Endothelial cell of umbilical vein (primary cell): ENCODE data around the gene RARRES2. TPM values are rescaled to one million over a fixed set of nuclear protein-coding genes. Genes with fewer than 3 reads are reported as not detected.

Experiments used
- BruUV-seq: library from RNA; stranded (reverse); fragments of 400-500 nt; replicated peaks from 2 replicates; lab custom pipeline; 2021; lab: Mats Ljungman, UMichigan
- CTCF ChIA-PET: fragments of 300-600, 350-600 bp; sonication (Branson Sonifier 250); formaldehyde crosslinking; loops from one replicate; lab custom pipeline; 2021; ENCODE audit warnings: antibody characterized with exemption, inconsistent platforms; lab: Charles Lee
- POLR2A ChIA-PET: fragments of 300-600, 350-600 bp; sonication (Branson Sonifier 250); formaldehyde crosslinking; loops from one replicate; lab custom pipeline; 2021; ENCODE audit warnings: antibody characterized with exemption, inconsistent platforms; lab: Charles Lee
- DNase-seq: peaks from one replicate; pipeline ENCODE4 v3.0.0-alpha.2; 2011; ENCODE audit warnings: low read depth, low spot score
- FAIRE-seq: peaks from 2 replicates; lab custom pipeline; 2011; peaks lifted over from hg19 to GRCh38; lab: Jason Lieb, UNC
- H2AFZ ChIP-seq: 2 replicates; pipeline ENCODE4 v1.6.0; 2012; ENCODE audit warnings: low read depth, low read length, control low read depth, inconsistent platforms
- H3K27ac ChIP-seq: 2 replicates; pipeline ENCODE4 v1.5.1; 2011; ENCODE audit warnings: low read depth, mild to moderate bottlenecking, control low read depth, low read length, moderate library complexity; ENCODE audit not compliant: insufficient read depth
- H3K27me3 ChIP-seq, 2 experiments: 2 replicates each; pipeline versions ENCODE4 v1.6.0 to v1.6.1; 2011; ENCODE audit warnings: low read length in 2 of 2, mixed read lengths in 1 of 2; ENCODE audit not compliant: control insufficient read depth in 2 of 2, insufficient read depth in 2 of 2
- H3K36me3 ChIP-seq, 2 experiments: 2 replicates in 1 of 2; 3 replicates in 1 of 2; pipeline ENCODE4 v1.5.1; 2011; ENCODE audit warnings: low read length in 2 of 2, mild to moderate bottlenecking in 1 of 2, moderate library complexity in 1 of 2; ENCODE audit not compliant: control insufficient read depth in 2 of 2, insufficient read depth in 2 of 2; ENCODE audit errors: extremely low read depth in 1 of 2
- H3K4me1 ChIP-seq: 3 replicates; pipeline ENCODE4 v1.5.1; 2011; ENCODE audit warnings: mild to moderate bottlenecking, low read length; ENCODE audit not compliant: control insufficient read depth, insufficient read depth; ENCODE audit errors: extremely low read depth
- H3K4me2 ChIP-seq: 2 replicates; pipeline ENCODE4 v1.6.1; 2011; ENCODE audit warnings: low read length, control low read depth, mixed read lengths; ENCODE audit not compliant: insufficient read depth
- H3K4me3 ChIP-seq, 3 experiments: fragments of 200-600 bp in 1 of 3; sonication (generic), shearing (Covaris generic) in 1 of 3; replicated peaks in 1 of 3; 2 replicates each; pipeline ENCODE4 v1.5.1; 2011 to 2016; ENCODE audit warnings: control low read depth in 3 of 3, low read length in 3 of 3, mild to moderate bottlenecking in 2 of 3, inconsistent platforms in 1 of 3, low read depth in 1 of 3, moderate library complexity in 1 of 3; ENCODE audit not compliant: insufficient read depth in 1 of 3
- H3K79me2 ChIP-seq: 2 replicates; pipeline ENCODE4 v1.6.0; 2012; ENCODE audit warnings: low read length, inconsistent platforms; ENCODE audit not compliant: control insufficient read depth, insufficient read depth
- H3K9ac ChIP-seq: replicated peaks from 2 replicates; pipeline ENCODE3; 2011; ENCODE audit warnings: low read length, control low read depth; ENCODE audit not compliant: insufficient read depth; ENCODE audit errors: extremely low read depth
- H3K9me1 ChIP-seq: replicated peaks from 3 replicates; pipeline ENCODE4 v1.6.0; 2011; ENCODE audit warnings: mild to moderate bottlenecking, low read length; ENCODE audit not compliant: control insufficient read depth, insufficient read depth; ENCODE audit errors: extremely low read depth
- H3K9me3 ChIP-seq: replicated peaks from 2 replicates; pipeline ENCODE4 v1.5.1; 2012; ENCODE audit warnings: low read length, inconsistent platforms; ENCODE audit not compliant: control insufficient read depth, insufficient read depth
- H4K20me1 ChIP-seq: replicated peaks from 2 replicates; pipeline ENCODE3; 2011; ENCODE audit warnings: mild to moderate bottlenecking, low read length; ENCODE audit not compliant: control insufficient read depth, insufficient read depth; ENCODE audit errors: extremely low read depth
- EZH2 ChIP-seq: IDR thresholded peaks from 2 replicates; pipeline ENCODE4 v1.6.1; 2012; ENCODE audit warnings: borderline replicate concordance, low read depth, mild to moderate bottlenecking, moderate library complexity, low read length, inconsistent platforms; ENCODE audit not compliant: severe bottlenecking
- FOS ChIP-seq: IDR thresholded peaks from 2 replicates; pipeline ENCODE4 v1.6.1; 2011; ENCODE audit warnings: mild to moderate bottlenecking, low read length, moderate library complexity, borderline replicate concordance; ENCODE audit not compliant: insufficient read depth
- GATA2 ChIP-seq: IDR thresholded peaks from 2 replicates; pipeline ENCODE4 v1.7.0; 2011; ENCODE audit warnings: low read depth, mild to moderate bottlenecking, moderate library complexity, mixed read lengths, low read length; ENCODE audit not compliant: insufficient read length, insufficient read depth
- JUN ChIP-seq: IDR thresholded peaks from 2 replicates; pipeline ENCODE4 v1.6.1; 2011; ENCODE audit warnings: borderline replicate concordance, low read depth; ENCODE audit not compliant: insufficient read length, insufficient read depth
- MYC ChIP-seq: IDR thresholded peaks from one replicate; pipeline ENCODE4 v1.6.1; 2011; ENCODE audit warnings: mild to moderate bottlenecking, low read depth, low read length
- POLR2A ChIP-seq: IDR thresholded peaks from 2 replicates; pipeline ENCODE4 v1.6.1; 2012; ENCODE audit warnings: low read depth, mild to moderate bottlenecking, control low read depth, low read length
- POLR2AphosphoS5 ChIP-seq: IDR thresholded peaks from 2 replicates; pipeline ENCODE4 v1.6.1; 2012; ENCODE audit warnings: low read depth, mild to moderate bottlenecking, control low read depth, low read length, moderate library complexity; ENCODE audit not compliant: insufficient read depth
- dilution Hi-C: fragments of 300-500 bp; cut with MboI; formaldehyde crosslinking; loops from one replicate; pipeline ENCODE4 v1.15.0; 2019; ENCODE audit warnings: low sequenced_read_pairs; ENCODE audit not compliant: extremely low pct_ligation_motif_present
- intact Hi-C: fragments of 100-400 bp; cut with micrococcal nuclease; formaldehyde crosslinking; loops from one replicate; pipeline ENCODE4 v1.10.0; 2022
- polyA plus RNA-seq, 4 experiments: library from polyadenylated mRNA; depleted of rRNA in 3 of 4; stranded (reverse) in 3 of 4; unstranded in 1 of 4; fragments of >200 nt; gene quantifications; 2 replicates each; pipeline versions ENCODE4 v1.2.1 to v1.2.3, GENCODE V29; 2011 to 2012; ENCODE audit warnings: missing spikeins in 1 of 4
- total RNA-seq: library from RNA; stranded (reverse); gene quantifications from 2 replicates; pipeline ENCODE4 v1.2.3, GENCODE V29; 2021
- TF ChIP-seq, protein P1 (sequence below), 2 donors: IDR thresholded peaks; 1 replicate in 1 of 2; 2 replicates in 1 of 2; pipeline ENCODE4 v1.5.1; 2011; ENCODE audit warnings: low read length in 2 of 2, mild to moderate bottlenecking in 2 of 2, moderate library complexity in 2 of 2, control low read depth in 1 of 2, inconsistent platforms in 1 of 2, low read depth in 1 of 2; ENCODE audit not compliant: insufficient read depth in 1 of 2; ENCODE audit errors: extremely low read depth in 1 of 2
- TF ChIP-seq, protein P2 (sequence below): IDR thresholded peaks from 2 replicates; pipeline ENCODE4 v1.6.1; 2011; ENCODE audit not compliant: insufficient read depth, insufficient read length

Gene RARRES2
- total and polyA plus RNA-seq, 2 donors (not counting 3 experiments of a cell fraction or from before 2014, with no cell fraction given) = not detected

DNA sequence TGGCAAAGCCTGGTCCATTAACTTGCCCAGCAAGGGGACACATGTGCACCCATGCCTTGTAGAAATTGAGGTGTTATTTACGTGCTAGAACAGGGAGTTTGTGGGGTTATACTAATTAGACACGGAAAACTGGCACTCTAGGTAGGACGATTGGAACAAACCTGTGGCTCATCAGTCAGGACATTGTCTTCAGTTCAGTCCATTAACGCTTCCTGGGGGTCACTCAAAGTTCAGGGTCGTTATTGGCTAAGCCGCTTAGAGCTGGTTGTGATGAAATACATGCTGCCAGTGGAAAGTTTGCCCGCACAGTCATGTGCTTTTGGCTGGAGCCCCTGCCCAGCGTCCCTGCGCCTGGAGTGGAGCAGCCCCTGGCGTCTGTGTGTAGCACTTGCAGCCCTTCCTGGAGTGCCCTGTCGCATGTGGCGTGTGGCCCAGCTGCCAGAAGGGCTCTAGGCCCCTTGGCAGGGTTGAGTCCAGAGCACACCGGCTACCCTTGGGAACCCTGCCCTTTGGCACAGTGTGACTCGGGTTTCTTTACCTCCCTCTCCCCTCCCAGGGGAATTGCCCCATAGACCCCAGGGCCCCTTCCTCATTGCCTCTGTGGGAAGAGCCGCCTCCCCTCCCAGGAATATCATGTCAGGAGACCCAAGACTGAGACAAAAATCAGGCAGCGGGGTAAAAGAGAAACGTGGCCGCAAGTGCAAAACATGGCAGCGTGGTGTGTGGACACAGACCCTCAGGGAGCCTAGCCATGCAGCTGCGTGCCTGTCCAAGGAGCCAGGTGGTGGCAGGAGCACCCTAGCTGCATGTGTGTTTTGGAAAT, 47.5 kb upstream of the RARRES2 start:
- no peak for FAIRE-seq
- no peak overlapping the region for H3K4me2 ChIP-seq
- dilution Hi-C loops = no loop called here

DNA sequence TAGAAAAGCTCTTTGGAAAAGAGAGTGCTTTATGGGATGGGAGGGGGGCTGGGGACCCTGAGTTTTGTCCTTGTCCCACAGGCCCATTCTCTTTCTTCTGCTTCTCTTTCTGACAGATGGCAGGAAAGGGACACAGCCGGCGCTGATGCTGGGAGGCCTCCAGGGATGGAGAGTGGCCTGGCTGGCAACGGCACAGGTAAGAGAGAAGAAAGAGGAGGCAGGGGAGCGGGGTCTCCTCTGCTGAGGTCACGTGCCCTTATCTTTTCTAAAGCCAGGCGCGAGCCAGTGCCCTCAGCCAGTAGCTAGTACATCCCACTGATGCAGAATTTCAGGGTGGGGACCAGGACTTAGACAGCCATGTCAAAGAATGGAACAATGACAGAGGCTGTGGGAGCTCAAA, 46.9 kb upstream of the RARRES2 start:
- CTCF ChIA-PET = interaction anchor here (1.6 kb wide), 1 partner anchor 13 kb away, joined by 3 read pairs; no protein-coding TSS in a partner anchor

More for the DNA sequence above, 47.5 kb upstream of the RARRES2 start:
- intact Hi-C loops = no loop called here
- no peak overlapping the region for H3K27ac ChIP-seq
- peaks cover 0 to 16% of the 10 kb centered on the region in 2 experiments for H3K36me3 ChIP-seq
- no peaks in the 10 kb centered on the region for H3K4me1 ChIP-seq
- TF ChIP-seq EZH2 = no peak
- TF ChIP-seq, protein P1, sequence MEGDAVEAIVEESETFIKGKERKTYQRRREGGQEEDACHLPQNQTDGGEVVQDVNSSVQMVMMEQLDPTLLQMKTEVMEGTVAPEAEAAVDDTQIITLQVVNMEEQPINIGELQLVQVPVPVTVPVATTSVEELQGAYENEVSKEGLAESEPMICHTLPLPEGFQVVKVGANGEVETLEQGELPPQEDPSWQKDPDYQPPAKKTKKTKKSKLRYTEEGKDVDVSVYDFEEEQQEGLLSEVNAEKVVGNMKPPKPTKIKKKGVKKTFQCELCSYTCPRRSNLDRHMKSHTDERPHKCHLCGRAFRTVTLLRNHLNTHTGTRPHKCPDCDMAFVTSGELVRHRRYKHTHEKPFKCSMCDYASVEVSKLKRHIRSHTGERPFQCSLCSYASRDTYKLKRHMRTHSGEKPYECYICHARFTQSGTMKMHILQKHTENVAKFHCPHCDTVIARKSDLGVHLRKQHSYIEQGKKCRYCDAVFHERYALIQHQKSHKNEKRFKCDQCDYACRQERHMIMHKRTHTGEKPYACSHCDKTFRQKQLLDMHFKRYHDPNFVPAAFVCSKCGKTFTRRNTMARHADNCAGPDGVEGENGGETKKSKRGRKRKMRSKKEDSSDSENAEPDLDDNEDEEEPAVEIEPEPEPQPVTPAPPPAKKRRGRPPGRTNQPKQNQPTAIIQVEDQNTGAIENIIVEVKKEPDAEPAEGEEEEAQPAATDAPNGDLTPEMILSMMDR (IDR thresholded peaks at IDR 0.05; ENCODE audit: extremely low read depth in 1 of 2, insufficient read depth in 1 of 2, low read depth in 1 of 2, low read length in 2 of 2) = peak in 1 of 2 donors; percentile 3
- H3K79me2 ChIP-seq = peaks cover 2% of the 10 kb centered on the region
- no peak overlapping the region for H2AFZ ChIP-seq
- ChIA-PET POLR2A (no interaction called here), CTCF (interaction anchor here (1.6 kb wide), 1 partner anchor 12 kb away, joined by 3 read pairs; no protein-coding TSS in a partner anchor)
- no peak overlapping the region for H3K4me3 ChIP-seq
- no TSS peak for BruUV-seq
- H4K20me1 ChIP-seq = no peaks in the 10 kb centered on the region
- no peak overlapping the region for H3K9ac ChIP-seq
- no peaks in the 10 kb centered on the region for H3K27me3 ChIP-seq
- H3K9me1 ChIP-seq = no peaks in the 10 kb centered on the region
- no peaks in the 10 kb centered on the region for H3K9me3 ChIP-seq
- DNase-seq = no peak

More for the DNA sequence above, 46.9 kb upstream of the RARRES2 start:
- Histone ChIP-seq H3K4me2 (no peak overlapping the region), H3K4me1 (no peaks in the 10 kb centered on the region), H3K79me2 (peaks cover 5% of the 10 kb centered on the region), H3K9me3 (no peaks in the 10 kb centered on the region), H3K36me3 (peaks cover 0 to 16% of the 10 kb centered on the region in 2 experiments), H3K4me3 (no peak overlapping the region), H3K9me1 (no peaks in the 10 kb centered on the region), H3K9ac (no peak overlapping the region), H4K20me1 (no peaks in the 10 kb centered on the region), H3K27ac (no peak overlapping the region), H3K27me3 (no peaks in the 10 kb centered on the region), H2AFZ (no peak overlapping the region)
- POLR2A ChIA-PET = no interaction called here
- no TSS peak for BruUV-seq
- TF ChIP-seq, protein P2, sequence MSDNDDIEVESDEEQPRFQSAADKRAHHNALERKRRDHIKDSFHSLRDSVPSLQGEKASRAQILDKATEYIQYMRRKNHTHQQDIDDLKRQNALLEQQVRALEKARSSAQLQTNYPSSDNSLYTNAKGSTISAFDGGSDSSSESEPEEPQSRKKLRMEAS = no peak
- TF ChIP-seq POLR2AphosphoS5 (no peak), FOS (no peak), POLR2A (no peak), MYC (no peak), EZH2 (no peak), GATA2 (no peak), JUN (no peak)
- TF ChIP-seq, protein P1 (IDR thresholded peaks at IDR 0.05; ENCODE audit: extremely low read depth in 1 of 2, insufficient read depth in 1 of 2, low read depth in 1 of 2, low read length in 2 of 2) = no peak
- intact Hi-C loops = no loop called here
- FAIRE-seq (no peak), DNase-seq (no peak)
- dilution Hi-C loops = no loop called here
